Mammary epithelial cell (primary cell): ENCODE data around the gene CNGA2.

ENCODE experiments used
- EZH2 ChIP-seq: IDR thresholded peaks from 2 replicates; pipeline ENCODE4 v1.6.1; 2012; ENCODE audit warnings: low read length, inconsistent platforms, borderline replicate concordance
- TF ChIP-seq, protein P1 (sequence below), 2 donors: IDR thresholded peaks in 1 of 2; conservative IDR thresholded peaks in 1 of 2; 2 replicates each; pipeline ENCODE4 v1.5.1; 2011 to 2012; ENCODE audit warnings: inconsistent platforms in 2 of 2, low read length in 2 of 2, mild to moderate bottlenecking in 2 of 2, control low read depth in 1 of 2, low read depth in 1 of 2; ENCODE audit not compliant: insufficient read depth in 1 of 2; ENCODE audit errors: extremely low read depth in 1 of 2

DNA sequence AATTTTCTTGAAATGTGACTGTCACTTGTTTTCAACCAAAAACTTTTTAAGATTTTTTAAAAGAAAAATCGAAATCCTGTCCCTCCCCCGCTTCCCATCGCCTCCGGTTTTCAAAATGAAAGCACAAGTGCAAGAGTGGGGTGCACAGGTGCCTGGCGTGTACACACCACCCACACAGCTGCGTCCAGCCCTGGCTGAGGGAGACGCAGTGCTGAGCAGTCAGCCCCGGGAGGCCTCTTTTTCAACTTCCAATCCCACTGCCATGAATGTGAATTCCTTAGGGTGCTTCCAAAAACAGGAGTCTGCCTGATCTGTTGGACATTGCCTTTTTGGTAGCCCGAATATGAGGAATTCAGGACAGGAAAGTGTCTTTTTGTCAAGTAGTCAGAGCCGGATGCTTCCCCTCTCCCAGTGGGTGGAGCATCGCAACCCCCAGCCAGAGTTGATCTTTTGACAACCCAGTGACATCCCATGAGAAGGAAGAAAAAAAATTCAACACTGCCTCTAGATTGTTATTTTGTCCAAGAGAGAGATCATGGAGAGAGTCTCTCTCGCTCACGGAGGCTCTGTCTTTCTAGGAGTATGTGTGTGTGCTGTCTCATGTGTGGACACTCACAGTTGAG is 30.4 kb upstream of the CNGA2 start:
- TF ChIP-seq, protein P1, sequence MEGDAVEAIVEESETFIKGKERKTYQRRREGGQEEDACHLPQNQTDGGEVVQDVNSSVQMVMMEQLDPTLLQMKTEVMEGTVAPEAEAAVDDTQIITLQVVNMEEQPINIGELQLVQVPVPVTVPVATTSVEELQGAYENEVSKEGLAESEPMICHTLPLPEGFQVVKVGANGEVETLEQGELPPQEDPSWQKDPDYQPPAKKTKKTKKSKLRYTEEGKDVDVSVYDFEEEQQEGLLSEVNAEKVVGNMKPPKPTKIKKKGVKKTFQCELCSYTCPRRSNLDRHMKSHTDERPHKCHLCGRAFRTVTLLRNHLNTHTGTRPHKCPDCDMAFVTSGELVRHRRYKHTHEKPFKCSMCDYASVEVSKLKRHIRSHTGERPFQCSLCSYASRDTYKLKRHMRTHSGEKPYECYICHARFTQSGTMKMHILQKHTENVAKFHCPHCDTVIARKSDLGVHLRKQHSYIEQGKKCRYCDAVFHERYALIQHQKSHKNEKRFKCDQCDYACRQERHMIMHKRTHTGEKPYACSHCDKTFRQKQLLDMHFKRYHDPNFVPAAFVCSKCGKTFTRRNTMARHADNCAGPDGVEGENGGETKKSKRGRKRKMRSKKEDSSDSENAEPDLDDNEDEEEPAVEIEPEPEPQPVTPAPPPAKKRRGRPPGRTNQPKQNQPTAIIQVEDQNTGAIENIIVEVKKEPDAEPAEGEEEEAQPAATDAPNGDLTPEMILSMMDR (conservative IDR thresholded peaks at IDR 0.05 in 1 of 2, IDR thresholded peaks at IDR 0.05 in 1 of 2; ENCODE audit: extremely low read depth in 1 of 2, insufficient read depth in 1 of 2, low read depth in 1 of 2, low read length in 2 of 2) = no peak
- no peak for TF ChIP-seq EZH2
